ENCODE results near the gene PTPN4. TPM values are rescaled to one million over a fixed set of nuclear protein-coding genes. Genes with fewer than 3 reads are reported as not detected.

The PTPN4 gene
- total RNA-seq, 2 donors from 2014 or later, result 52.6 to 69.8 TPM

DNA sequence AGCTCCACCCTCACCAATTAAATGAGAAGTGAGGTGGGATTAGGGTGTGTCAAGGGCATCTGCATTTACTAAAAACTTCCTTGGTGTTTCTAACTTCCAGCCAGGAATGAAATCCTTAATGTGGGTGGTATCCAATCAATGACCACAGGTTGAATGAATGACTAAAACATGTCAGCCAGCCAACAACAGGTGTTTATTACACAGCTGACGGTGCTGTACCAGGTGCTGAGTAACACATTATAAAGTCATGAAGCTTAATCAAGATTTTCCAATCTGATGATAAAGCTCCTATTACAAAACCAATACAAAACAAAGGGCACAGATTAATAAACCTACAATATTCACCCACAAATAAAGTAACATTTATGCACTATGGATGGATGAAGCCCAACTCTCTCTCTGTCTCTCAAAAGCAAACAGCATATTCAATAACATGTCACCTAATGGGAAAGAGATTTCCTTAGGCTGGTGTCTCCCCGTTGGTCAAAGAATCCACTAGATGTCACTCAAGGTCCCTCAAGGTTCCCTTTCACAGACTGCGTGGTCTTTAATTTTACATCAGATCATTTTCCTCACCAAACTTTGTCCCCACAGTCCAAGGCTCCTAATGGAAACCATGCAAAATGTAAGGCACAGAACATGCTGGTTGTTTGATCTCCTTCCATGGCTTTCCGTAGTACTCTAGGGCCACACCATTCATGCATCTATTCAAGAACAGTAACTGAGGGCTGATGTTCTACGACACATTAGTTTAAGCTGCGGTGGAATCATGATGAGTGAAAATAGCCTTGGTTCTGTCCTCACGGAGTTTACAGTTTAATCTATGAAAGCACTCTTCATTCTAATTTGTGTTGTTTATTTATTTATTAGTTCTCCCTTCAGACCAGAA lies 6.4 kb upstream of the PTPN4 start:
- no peak overlapping the region for H3K27ac ChIP-seq (ENCODE audit: low read depth, low read length)
- no peaks in the 10 kb centered on the region for H3K27me3 ChIP-seq (ENCODE audit: control insufficient read depth, insufficient read depth, low read length, poor library complexity, severe bottlenecking)
- Mint-ChIP-seq H3K36me3 (ENCODE audit: low read depth) (no peaks in the 10 kb centered on the region), H3K4me3 (no peak overlapping the region), H3K27me3 (ENCODE audit: insufficient read depth) (peaks cover 4% of the 10 kb centered on the region), H3K27ac (no peak overlapping the region), H3K9me3 (no peaks in the 10 kb centered on the region), H3K4me1 (no peaks in the 10 kb centered on the region)
- no peak overlapping the region for H3K9ac ChIP-seq (ENCODE audit: extremely low read depth, low read length, poor library complexity, severe bottlenecking)
- no peaks in the 10 kb centered on the region for H3K36me3 ChIP-seq (ENCODE audit: control insufficient read depth, insufficient read depth, low read length)
- H3K9me3 ChIP-seq (ENCODE audit: control insufficient read depth, low read length), result no peaks in the 10 kb centered on the region
- WGBS, 2 experiments (ENCODE audit: insufficient coverage in 1 of 2, insufficient read length in 1 of 2), result 28 to 57% methylated on average over 3 to 7 of the region's 7 CpGs
- TF ChIP-seq, protein P1, sequence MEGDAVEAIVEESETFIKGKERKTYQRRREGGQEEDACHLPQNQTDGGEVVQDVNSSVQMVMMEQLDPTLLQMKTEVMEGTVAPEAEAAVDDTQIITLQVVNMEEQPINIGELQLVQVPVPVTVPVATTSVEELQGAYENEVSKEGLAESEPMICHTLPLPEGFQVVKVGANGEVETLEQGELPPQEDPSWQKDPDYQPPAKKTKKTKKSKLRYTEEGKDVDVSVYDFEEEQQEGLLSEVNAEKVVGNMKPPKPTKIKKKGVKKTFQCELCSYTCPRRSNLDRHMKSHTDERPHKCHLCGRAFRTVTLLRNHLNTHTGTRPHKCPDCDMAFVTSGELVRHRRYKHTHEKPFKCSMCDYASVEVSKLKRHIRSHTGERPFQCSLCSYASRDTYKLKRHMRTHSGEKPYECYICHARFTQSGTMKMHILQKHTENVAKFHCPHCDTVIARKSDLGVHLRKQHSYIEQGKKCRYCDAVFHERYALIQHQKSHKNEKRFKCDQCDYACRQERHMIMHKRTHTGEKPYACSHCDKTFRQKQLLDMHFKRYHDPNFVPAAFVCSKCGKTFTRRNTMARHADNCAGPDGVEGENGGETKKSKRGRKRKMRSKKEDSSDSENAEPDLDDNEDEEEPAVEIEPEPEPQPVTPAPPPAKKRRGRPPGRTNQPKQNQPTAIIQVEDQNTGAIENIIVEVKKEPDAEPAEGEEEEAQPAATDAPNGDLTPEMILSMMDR (conservative IDR thresholded peaks at IDR 0.05), result peak; percentile 79
- no peak overlapping the region for H3K4me3 ChIP-seq (ENCODE audit: low read length)
- DNase-seq, result peak; percentile 62
- H3K4me1 ChIP-seq (ENCODE audit: control insufficient read depth, insufficient read depth, low read length), result no peaks in the 10 kb centered on the region

DNA sequence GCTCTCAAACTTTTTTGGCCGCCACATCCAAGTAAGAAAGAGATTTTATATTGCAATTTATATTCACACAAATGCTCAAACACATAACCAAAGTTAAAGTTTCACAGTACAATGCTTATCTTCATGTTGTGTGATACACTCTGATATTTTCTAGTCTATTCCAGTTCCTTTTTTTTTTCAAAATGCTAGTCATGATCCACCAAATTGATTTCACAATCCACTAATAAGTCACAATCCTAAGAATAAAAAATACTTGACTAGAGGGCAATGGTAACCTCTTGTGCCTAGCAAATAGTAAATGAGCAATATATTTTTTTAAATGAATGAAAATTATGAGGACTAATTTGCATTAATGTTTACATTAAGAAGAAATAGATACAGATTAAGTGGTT lies 5.8 kb upstream of the PTPN4 start:
- Mint-ChIP-seq H3K4me1 (peaks cover 5% of the 10 kb centered on the region), H3K27me3 (ENCODE audit: insufficient read depth) (peaks cover 4% of the 10 kb centered on the region), H3K36me3 (ENCODE audit: low read depth) (no peaks in the 10 kb centered on the region), H3K9me3 (no peaks in the 10 kb centered on the region), H3K27ac (no peak overlapping the region), H3K4me3 (no peak overlapping the region)
- Histone ChIP-seq H3K4me3 (ENCODE audit: low read length) (no peak overlapping the region), H3K27ac (ENCODE audit: low read depth, low read length) (no peak overlapping the region), H3K4me1 (ENCODE audit: control insufficient read depth, insufficient read depth, low read length) (no peaks in the 10 kb centered on the region), H3K9ac (ENCODE audit: extremely low read depth, low read length, poor library complexity, severe bottlenecking) (no peak overlapping the region), H3K36me3 (ENCODE audit: control insufficient read depth, insufficient read depth, low read length) (no peaks in the 10 kb centered on the region), H3K9me3 (ENCODE audit: control insufficient read depth, low read length) (no peaks in the 10 kb centered on the region), H3K27me3 (ENCODE audit: control insufficient read depth, insufficient read depth, low read length, poor library complexity, severe bottlenecking) (no peaks in the 10 kb centered on the region)
- TF ChIP-seq, protein P1 (conservative IDR thresholded peaks at IDR 0.05), result no peak
- DNase-seq, result no peak
- WGBS, 2 experiments (ENCODE audit: insufficient coverage in 1 of 2, insufficient read length in 1 of 2), result 100% methylated on average over 1 of the region's 1 CpG

DNA sequence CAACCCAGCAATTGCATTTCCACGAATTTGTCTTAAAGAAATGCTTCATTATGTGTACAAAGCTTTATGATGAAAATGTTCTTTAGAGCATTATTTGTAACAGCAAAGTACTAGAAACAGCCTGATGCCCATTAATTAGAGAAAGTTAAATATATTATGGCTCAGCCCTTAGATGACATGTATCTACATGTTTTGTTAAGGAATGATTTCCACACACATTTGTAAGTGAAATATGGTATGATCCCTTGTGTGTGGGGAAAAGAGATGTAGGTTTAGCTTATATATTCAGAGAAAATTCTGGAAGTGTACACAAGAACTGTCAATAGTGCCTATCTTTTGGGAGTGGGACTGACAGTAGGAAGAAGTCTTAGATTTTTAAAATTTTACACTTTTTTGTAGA lies 3.8 kb upstream of the PTPN4 start:
- Histone ChIP-seq H3K27ac (ENCODE audit: low read depth, low read length) (no peak overlapping the region), H3K27me3 (ENCODE audit: control insufficient read depth, insufficient read depth, low read length, poor library complexity, severe bottlenecking) (no peaks in the 10 kb centered on the region), H3K9ac (ENCODE audit: extremely low read depth, low read length, poor library complexity, severe bottlenecking) (no peak overlapping the region), H3K9me3 (ENCODE audit: control insufficient read depth, low read length) (no peaks in the 10 kb centered on the region), H3K36me3 (ENCODE audit: control insufficient read depth, insufficient read depth, low read length) (no peaks in the 10 kb centered on the region), H3K4me1 (ENCODE audit: control insufficient read depth, insufficient read depth, low read length) (no peaks in the 10 kb centered on the region), H3K4me3 (ENCODE audit: low read length) (no peak overlapping the region)
- WGBS, 2 experiments (ENCODE audit: insufficient coverage in 1 of 2, insufficient read length in 1 of 2), result 75% methylated on average over 1 of the region's 1 CpG; no CpG with 5 or more reads in 1 of the 2 experiments
- DNase-seq, result no peak
- H3K4me3 Mint-ChIP-seq, result no peak overlapping the region
- H3K27me3 Mint-ChIP-seq (ENCODE audit: insufficient read depth), result peaks cover 4% of the 10 kb centered on the region
- TF ChIP-seq, protein P1 (conservative IDR thresholded peaks at IDR 0.05), result no peak
- H3K36me3 Mint-ChIP-seq (ENCODE audit: low read depth), result no peaks in the 10 kb centered on the region
- H3K9me3 Mint-ChIP-seq, result no peaks in the 10 kb centered on the region
- H3K27ac Mint-ChIP-seq, result no peak overlapping the region
- H3K4me1 Mint-ChIP-seq, result peaks cover 5% of the 10 kb centered on the region

Measured in endodermal cell (in vitro differentiated cells).